ENCODE results near the gene PROC.

The PROC gene

DNA sequence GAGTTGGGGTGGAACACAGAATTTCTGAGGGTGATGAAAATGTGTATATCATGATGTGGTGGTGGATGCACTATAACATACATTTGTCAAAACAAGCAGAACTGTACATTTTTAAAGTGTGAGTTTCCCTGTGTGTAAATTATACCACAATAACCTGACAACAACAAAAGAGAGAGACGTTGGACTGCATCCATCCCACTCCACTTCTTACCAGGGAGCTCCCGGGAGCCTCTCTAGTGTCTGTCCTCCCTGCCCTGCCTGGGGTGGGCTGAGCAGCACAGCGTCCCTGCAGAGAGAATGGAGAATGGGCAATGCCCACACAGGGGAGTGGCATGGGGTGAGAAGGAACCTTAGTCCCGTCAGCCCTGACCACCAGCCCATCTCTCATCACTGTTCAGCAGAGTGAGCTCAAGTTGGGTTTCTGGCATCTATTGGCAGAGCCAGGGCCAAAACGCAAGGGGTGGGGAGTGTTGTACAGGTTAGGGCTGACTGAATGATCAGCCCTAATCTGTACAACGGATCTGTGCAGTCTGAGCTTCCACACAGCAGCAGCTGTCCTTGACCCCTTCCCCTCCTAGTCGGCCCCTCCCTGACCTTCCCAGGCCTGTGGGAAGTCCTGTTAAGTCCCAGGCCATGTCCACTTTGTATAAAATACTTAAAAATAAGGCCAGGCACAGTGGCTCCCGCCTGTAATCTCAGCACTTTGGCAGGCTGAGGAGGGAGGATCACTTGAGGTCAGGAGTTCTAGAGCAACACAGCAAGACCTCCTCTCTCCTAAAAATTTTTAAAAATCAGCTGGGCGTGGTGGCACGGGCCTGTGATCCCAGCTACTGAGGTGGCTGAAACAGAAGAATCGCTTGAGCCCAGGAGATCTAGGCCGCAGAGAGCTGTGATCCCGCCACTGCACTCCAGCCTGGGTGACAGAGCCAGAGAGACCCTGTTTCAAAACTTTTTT lies 3.3 kb upstream of the PROC start:
- DNase-seq (ENCODE audit: low spot score), result no peak

GRCh38 chr2:127415593-127416505 lies 2.4 kb upstream of the PROC start:
- DNase-seq (ENCODE audit: low spot score), result peak; percentile 91

GRCh38 chr2:127416506-127417001 lies 1.7 kb upstream of the PROC start:
- no peak for DNase-seq (ENCODE audit: low spot score)

- DNase-seq (ENCODE audit: low spot score), result no peak
Measured at GRCh38 chr2:127417406-127417805, 821 bp upstream of the PROC start.

DNA sequence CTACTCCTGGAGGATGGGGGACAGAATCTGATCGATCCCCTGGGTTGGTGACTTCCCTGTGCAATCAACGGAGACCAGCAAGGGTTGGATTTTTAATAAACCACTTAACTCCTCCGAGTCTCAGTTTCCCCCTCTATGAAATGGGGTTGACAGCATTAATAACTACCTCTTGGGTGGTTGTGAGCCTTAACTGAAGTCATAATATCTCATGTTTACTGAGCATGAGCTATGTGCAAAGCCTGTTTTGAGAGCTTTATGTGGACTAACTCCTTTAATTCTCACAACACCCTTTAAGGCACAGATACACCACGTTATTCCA lies 844 bp downstream of the PROC start:
- DNase-seq (ENCODE audit: low spot score), result no peak

DNA sequence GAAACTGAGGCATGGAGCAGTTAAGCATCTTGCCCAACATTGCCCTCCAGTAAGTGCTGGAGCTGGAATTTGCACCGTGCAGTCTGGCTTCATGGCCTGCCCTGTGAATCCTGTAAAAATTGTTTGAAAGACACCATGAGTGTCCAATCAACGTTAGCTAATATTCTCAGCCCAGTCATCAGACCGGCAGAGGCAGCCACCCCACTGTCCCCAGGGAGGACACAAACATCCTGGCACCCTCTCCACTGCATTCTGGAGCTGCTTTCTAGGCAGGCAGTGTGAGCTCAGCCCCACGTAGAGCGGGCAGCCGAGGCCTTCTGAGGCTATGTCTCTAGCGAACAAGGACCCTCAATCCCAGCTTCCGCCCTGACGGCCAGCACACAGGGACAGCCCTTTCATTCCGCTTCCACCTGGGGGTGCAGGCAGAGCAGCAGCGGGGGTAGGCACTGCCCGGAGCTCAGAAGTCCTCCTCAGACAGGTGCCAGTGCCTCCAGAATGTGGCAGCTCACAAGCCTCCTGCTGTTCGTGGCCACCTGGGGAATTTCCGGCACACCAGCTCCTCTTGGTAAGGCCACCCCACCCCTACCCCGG lies 1.3 kb downstream of the PROC start:
- no peak for DNase-seq (ENCODE audit: low spot score)

DNA sequence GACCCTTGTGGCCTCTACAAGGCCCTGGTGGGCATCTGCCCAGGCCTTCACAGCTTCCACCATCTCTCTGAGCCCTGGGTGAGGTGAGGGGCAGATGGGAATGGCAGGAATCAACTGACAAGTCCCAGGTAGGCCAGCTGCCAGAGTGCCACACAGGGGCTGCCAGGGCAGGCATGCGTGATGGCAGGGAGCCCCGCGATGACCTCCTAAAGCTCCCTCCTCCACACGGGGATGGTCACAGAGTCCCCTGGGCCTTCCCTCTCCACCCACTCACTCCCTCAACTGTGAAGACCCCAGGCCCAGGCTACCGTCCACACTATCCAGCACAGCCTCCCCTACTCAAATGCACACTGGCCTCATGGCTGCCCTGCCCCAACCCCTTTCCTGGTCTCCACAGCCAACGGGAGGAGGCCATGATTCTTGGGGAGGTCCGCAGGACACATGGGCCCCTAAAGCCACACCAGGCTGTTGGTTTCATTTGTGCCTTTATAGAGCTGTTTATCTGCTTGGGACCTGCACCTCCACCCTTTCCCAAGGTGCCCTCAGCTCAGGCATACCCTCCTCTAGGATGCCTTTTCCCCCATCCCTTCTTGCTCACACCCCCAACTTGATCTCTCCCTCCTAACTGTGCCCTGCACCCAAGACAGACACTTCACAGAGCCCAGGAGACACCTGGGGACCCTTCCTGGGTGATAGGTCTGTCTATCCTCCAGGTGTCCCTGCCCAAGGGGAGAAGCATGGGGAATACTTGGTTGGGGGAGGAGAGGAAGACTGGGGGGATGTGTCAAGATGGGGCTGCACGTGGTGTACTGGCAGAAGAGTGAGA lies 2.0 kb downstream of the PROC start:
- DNase-seq (ENCODE audit: low spot score), result no peak

- no peak for DNase-seq (ENCODE audit: low spot score)
Measured at GRCh38 chr2:127421116-127421800, 3.0 kb downstream of the PROC start.

DNA sequence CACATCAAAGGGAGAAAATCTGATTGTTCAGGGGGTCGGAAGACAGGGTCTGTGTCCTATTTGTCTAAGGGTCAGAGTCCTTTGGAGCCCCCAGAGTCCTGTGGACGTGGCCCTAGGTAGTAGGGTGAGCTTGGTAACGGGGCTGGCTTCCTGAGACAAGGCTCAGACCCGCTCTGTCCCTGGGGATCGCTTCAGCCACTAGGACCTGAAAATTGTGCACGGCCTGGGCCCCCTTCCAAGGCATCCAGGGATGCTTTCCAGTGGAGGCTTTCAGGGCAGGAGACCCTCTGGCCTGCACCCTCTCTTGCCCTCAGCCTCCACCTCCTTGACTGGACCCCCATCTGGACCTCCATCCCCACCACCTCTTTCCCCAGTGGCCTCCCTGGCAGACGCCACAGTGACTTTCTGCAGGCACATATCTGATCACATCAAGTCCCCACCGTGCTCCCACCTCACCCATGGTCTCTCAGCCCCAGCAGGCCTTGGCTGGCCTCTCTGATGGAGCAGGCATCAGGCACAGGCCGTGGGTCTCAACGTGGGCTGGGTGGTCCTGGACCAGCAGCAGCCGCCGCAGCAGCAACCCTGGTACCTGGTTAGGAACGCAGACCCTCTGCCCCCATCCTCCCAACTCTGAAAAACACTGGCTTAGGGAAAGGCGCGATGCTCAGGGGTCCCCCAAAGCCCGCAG lies 3.8 kb downstream of the PROC start:
- no peak for DNase-seq (ENCODE audit: low spot score)

DNA sequence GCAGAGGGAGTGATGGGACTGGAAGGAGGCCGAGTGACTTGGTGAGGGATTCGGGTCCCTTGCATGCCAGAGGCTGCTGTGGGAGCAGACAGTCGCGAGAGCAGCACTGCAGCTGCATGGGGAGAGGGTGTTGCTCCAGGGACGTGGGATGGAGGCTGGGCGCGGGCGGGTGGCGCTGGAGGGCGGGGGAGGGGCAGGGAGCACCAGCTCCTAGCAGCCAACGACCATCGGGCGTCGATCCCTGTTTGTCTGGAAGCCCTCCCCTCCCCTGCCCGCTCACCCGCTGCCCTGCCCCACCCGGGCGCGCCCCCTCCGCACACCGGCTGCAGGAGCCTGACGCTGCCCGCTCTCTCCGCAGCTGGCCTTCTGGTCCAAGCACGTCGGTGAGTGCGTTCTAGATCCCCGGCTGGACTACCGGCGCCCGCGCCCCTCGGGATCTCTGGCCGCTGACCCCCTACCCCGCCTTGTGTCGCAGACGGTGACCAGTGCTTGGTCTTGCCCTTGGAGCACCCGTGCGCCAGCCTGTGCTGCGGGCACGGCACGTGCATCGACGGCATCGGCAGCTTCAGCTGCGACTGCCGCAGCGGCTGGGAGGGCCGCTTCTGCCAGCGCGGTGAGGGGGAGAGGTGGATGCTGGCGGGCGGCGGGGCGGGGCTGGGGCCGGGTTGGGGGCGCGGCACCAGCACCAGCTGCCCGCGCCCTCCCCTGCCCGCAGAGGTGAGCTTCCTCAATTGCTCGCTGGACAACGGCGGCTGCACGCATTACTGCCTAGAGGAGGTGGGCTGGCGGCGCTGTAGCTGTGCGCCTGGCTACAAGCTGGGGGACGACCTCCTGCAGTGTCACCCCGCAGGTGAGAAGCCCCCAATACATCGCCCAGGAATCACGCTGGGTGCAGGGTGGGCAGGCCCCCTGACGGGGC lies 4.6 kb downstream of the PROC start:
- DNase-seq (ENCODE audit: low spot score), result peak; percentile 79

DNA sequence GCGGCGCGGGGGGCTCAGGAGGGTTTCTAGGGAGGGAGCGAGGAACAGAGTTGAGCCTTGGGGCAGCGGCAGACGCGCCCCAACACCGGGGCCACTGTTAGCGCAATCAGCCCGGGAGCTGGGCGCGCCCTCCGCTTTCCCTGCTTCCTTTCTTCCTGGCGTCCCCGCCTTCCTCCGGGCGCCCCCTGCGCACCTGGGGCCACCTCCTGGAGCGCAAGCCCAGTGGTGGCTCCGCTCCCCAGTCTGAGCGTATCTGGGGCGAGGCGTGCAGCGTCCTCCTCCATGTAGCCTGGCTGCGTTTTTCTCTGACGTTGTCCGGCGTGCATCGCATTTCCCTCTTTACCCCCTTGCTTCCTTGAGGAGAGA lies 5.2 kb downstream of the PROC start:
- no peak for DNase-seq (ENCODE audit: low spot score)

DNA sequence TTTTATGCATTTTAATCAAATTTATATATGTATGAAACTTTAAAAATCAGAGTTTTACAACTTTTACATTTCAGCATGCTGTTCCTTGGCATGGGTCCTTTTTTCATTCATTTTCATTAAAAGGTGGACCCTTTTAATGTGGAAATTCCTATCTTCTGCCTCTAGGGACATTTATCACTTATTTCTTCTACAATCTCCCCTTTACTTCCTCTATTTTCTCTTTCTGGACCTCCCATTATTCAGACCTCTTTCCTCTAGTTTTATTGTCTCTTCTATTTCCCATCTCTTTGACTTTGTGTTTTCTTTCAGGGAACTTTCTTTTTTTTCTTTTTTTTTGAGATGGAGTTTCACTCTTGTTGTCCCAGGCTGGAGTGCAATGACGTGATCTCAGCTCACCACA lies 5.7 kb downstream of the PROC start:
- no peak for DNase-seq (ENCODE audit: low spot score)

DNA sequence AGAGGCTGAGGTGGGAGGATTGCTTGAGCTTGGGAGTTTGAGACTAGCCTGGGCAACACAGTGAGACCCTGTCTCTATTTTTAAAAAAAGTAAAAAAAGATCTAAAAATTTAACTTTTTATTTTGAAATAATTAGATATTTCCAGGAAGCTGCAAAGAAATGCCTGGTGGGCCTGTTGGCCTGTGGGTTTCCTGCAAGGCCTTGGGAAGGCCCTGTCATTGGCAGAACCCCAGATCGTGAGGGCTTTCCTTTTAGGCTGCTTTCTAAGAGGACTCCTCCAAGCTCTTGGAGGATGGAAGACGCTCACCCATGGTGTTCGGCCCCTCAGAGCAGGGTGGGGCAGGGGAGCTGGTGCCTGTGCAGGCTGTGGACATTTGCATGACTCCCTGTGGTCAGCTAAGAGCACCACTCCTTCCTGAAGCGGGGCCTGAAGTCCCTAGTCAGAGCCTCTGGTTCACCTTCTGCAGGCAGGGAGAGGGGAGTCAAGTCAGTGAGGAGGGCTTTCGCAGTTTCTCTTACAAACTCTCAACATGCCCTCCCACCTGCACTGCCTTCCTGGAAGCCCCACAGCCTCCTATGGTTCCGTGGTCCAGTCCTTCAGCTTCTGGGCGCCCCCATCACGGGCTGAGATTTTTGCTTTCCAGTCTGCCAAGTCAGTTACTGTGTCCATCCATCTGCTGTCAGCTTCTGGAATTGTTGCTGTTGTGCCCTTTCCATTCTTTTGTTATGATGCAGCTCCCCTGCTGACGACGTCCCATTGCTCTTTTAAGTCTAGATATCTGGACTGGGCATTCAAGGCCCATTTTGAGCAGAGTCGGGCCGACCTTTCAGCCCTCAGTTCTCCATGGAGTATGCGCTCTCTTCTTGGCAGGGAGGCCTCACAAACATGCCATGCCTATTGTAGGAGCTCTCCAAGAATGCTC lies 6.6 kb downstream of the PROC start:
- no peak for DNase-seq (ENCODE audit: low spot score)

DNA sequence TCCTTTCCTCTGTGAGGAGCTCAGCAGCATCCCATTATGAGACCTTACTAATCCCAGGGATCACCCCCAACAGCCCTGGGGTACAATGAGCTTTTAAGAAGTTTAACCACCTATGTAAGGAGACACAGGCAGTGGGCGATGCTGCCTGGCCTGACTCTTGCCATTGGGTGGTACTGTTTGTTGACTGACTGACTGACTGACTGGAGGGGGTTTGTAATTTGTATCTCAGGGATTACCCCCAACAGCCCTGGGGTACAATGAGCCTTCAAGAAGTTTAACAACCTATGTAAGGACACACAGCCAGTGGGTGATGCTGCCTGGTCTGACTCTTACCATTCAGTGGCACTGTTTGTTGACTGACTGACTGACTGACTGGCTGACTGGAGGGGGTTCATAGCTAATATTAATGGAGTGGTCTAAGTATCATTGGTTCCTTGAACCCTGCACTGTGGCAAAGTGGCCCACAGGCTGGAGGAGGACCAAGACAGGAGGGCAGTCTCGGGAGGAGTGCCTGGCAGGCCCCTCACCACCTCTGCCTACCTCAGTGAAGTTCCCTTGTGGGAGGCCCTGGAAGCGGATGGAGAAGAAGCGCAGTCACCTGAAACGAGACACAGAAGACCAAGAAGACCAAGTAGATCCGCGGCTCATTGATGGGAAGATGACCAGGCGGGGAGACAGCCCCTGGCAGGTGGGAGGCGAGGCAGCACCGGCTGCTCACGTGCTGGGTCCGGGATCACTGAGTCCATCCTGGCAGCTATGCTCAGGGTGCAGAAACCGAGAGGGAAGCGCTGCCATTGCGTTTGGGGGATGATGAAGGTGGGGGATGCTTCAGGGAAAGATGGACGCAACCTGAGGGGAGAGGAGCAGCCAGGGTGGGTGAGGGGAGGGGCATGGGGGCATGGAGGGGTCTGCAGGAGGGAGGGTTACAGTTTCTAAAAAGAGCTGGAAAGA lies 7.6 kb downstream of the PROC start:
- DNase-seq (ENCODE audit: low spot score), result no peak

GRCh38 chr2:127426501-127427354 lies 8.5 kb downstream of the PROC start:
- no peak for DNase-seq (ENCODE audit: low spot score)

Measured in iPS-NIHi11 (cell line).